Left ventricle myocardium inferior (tissue), 1 donor: Measurements from ENCODE around the gene CCDC78. TPM values are rescaled to one million over a fixed set of nuclear protein-coding genes. Genes with fewer than 3 reads are reported as not detected.

Experiments
- DNase-seq: peaks from one replicate; pipeline ENCODE4 v3.0.0-alpha.2; 2020
- H3K27ac ChIP-seq: fragments of 200-600 bp; replicated peaks from 2 replicates; pipeline ENCODE4 v1.8.0; 2021
- H3K27me3 ChIP-seq: fragments of 200-600 bp; 2 replicates; pipeline ENCODE4 v1.8.0; 2021; ENCODE audit warnings: low read depth
- H3K36me3 ChIP-seq: fragments of 200-600 bp; 2 replicates; pipeline ENCODE4 v1.8.0; 2021
- H3K4me1 ChIP-seq: fragments of 200-600 bp; 2 replicates; pipeline ENCODE4 v1.8.0; 2021
- H3K4me3 ChIP-seq: fragments of 200-600 bp; 2 replicates; pipeline ENCODE4 v1.8.0; 2021; ENCODE audit warnings: mild to moderate bottlenecking, moderate library complexity
- H3K9me3 ChIP-seq: fragments of 200-600 bp; replicated peaks from 2 replicates; pipeline ENCODE4 v1.8.0; 2021
- CTCF ChIP-seq: fragments of 200-600 bp; IDR thresholded peaks from 2 replicates; pipeline ENCODE4 v1.8.0; 2021; ENCODE audit warnings: antibody characterized with exemption, mild to moderate bottlenecking, borderline replicate concordance
- intact Hi-C: fragments of 100-400 bp; cut with micrococcal nuclease; formaldehyde crosslinking; loops from one replicate; pipeline ENCODE4 v1.11.0; 2022
- total RNA-seq: library from RNA; stranded (reverse); fragmentation: NEBNext Ultra II Directional; extraction: Animal tissue kit (Norgen Biotek cat#: 25700); gene quantifications from one replicate; pipeline ENCODE4 v1.2.1, GENCODE V29; 2021
- donor health status: DM: no; HTN: yes; CAD: no; lungs with severe emphysema.

The CCDC78 gene
- total RNA-seq, 1 donor from 2014 or later = 0.49 TPM

DNA sequence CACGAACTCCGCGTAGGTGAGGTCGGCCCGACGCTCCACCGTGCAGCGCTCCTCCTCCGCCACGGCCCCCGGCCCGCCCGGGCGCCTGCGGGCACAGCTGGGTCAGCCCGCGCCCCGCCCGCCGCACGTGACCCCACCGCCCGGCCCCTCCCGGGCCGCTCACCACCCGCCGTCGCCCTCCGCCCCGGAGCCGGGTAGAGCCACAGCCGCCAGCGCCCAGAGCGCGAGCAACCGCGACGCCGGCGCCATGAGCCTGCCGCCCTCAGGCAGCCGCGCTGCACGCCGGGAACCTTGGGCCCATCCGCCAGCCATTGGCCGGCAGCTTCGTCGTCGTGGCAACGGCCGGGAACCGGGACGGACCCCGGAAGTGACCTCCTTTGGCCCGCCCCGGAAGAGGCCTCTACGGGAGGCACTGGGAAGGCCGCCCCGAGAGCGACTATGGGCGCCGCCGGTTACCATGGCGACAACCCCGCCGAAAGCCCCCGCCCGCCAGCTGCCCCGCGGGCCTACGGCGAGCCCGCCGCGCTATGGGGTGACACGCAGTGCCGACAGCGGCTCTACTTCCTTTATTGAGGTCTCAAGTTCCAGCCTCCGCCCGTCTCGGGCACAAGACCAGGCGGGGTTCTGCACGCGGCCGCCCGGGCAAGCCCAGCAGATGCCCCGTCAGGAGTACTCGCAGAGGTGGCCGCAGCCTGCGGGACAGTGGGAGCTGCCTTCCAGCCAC, 42.0 kb downstream of the CCDC78 start, which contains the start of gene JMJD8:
TSS of gene JMJD8 (minus strand) at position 264 of the 724 bp plus-strand sequence. CDS start at position 249, 15 bp downstream.
- H3K4me1 ChIP-seq = peaks cover 73% of the 10 kb centered on the region
- H3K27me3 ChIP-seq = no peaks in the 10 kb centered on the region
- H3K36me3 ChIP-seq = peaks cover 35% of the 10 kb centered on the region
- no peak for TF ChIP-seq CTCF
- intact Hi-C loops = no loop called here
- DNase-seq = peak; percentile 98
- peak within 1 kb of the TSS; percentile 85 for H3K27ac ChIP-seq
- H3K4me3 ChIP-seq = peak within 1 kb of the TSS; percentile 79
- no peaks in the 10 kb centered on the region for H3K9me3 ChIP-seq

DNA sequence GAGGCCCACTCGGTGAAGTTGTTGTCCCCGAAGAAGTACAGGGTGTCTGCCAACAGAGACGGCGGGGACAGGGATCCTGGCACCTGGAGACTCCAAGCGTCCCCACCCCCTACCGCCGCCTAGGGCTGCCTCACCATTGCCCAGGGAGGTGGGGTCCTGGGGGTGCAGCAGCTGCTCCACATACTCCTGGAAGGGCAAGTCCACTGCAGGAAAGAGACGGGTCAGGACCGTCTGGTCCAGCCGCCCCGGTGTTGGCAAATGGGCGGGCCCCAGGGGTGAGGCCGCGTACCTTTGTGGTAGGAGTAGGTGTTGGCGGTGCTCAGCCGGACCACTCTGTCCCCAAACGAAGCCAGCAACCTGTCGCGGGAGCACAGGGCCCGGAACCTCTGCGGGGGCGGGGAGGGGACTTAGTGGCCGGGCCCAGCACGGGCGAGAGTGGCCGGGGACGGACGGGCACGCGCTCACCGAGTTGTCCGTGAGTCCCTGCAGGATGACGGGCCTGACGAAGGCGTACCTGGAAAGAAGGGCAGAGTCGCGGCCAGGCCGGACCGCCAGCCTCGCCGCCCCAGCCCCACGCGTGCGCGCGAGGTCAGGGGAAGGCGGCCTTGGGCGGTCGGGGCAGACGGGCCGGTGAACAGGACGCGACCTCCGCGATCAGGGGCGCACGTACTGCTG, 42.7 kb downstream of the CCDC78 start:
- no peak for TF ChIP-seq CTCF
- DNase-seq = no peak
- intact Hi-C loops = no loop called here
- Histone ChIP-seq H3K27me3 (no peaks in the 10 kb centered on the region), H3K36me3 (peaks cover 35% of the 10 kb centered on the region), H3K4me3 (peak overlapping the region; percentile 79), H3K4me1 (peaks cover 73% of the 10 kb centered on the region), H3K9me3 (no peaks in the 10 kb centered on the region), H3K27ac (peak overlapping the region; percentile 85)

GRCh38 chr16:682493-683395, 43.5 kb downstream of the CCDC78 start:
- no peak for DNase-seq
- Histone ChIP-seq H3K36me3 (peaks cover 33% of the 10 kb centered on the region), H3K4me3 (peak overlapping the region; percentile 88), H3K27ac (peak overlapping the region; percentile 85), H3K4me1 (peaks cover 71% of the 10 kb centered on the region), H3K27me3 (peaks cover 4% of the 10 kb centered on the region), H3K9me3 (no peaks in the 10 kb centered on the region)
- TF ChIP-seq CTCF = no peak
- intact Hi-C loops = no loop called here

DNA sequence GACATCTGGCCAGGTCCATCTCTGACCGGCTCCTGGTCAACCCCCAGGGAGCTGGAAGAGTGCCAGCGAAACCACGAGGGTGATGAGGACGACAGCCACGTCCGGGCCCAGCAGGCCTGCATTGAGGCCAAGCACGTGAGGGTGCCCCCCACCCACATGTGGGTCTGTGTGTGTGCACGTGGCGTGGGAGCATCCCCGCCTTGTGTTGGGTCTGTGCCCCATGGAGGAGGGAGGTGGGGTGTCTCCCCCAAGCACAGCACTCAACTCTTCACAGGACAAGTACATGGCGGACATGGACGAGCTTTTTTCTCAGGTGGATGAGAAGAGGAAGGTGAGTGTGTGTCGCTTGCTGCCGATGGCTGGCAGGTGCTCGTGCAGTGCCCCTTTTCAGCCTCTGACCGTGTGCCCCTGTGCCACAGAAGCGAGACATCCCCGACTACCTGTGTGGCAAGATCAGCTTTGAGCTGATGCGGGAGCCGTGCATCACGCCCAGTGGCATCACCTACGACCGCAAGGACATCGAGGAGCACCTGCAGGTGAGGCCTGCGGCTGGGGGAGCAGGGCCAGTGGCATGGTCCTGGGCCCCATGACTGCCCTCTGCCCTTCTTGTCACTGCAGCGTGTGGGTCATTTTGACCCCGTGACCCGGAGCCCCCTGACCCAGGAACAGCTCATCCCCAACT, 44.4 kb downstream of the CCDC78 start:
- Histone ChIP-seq H3K36me3 (peaks cover 25% of the 10 kb centered on the region), H3K9me3 (no peaks in the 10 kb centered on the region), H3K27me3 (peaks cover 13% of the 10 kb centered on the region), H3K27ac (peak overlapping the region; percentile 100), H3K4me1 (peaks cover 71% of the 10 kb centered on the region), H3K4me3 (peak overlapping the region; percentile 88)
- intact Hi-C loops = no loop called here
- TF ChIP-seq CTCF = no peak
- DNase-seq = no peak
